Activated gamma-delta T cell (primary cell): ENCODE measurements around the gene LAMA5.
A peak's percentile ranks its signal among the peaks of the same experiment; 100 is the strongest.

Experiments
- DNase-seq: peaks from one replicate; lab custom pipeline; 2025; lab: John Stamatoyannopoulos, UW
- total RNA-seq, 2 donors: gene quantifications; one replicate each; lab custom pipeline; 2026; lab: John Stamatoyannopoulos, UW

Gene LAMA5
- total RNA-seq = 0.67 to 2.3 reads per million in 2 donors

- DNase-seq = no peak
These were observed at the start of gene LAMA5 for GRCh38 chr20:62367136-62367632. LAMA5 (minus strand) TSS chr20:62367312; CDS start chr20:62367245, 67 bp downstream.

GRCh38 chr20:62415354-62416111 is 48.4 kb upstream of the LAMA5 start:
- no peak for DNase-seq

GRCh38 chr20:62413896-62414481 is 46.9 kb upstream of the LAMA5 start:
- no peak for DNase-seq

- DNase-seq = no peak
These were observed 46.0 kb upstream of the LAMA5 start for GRCh38 chr20:62413025-62413570.

- DNase-seq = no peak
These were observed 45.3 kb upstream of the LAMA5 start for GRCh38 chr20:62412194-62413024.

GRCh38 chr20:62411479-62412193 is 44.5 kb upstream of the LAMA5 start:
- DNase-seq = no peak

GRCh38 chr20:62410746-62411478 is 43.8 kb upstream of the LAMA5 start:
- DNase-seq = no peak

- no peak for DNase-seq
These were observed 43.0 kb upstream of the LAMA5 start for GRCh38 chr20:62409931-62410745.

- no peak for DNase-seq
These were observed 42.2 kb upstream of the LAMA5 start for GRCh38 chr20:62409086-62409853.

- no peak for DNase-seq
These were observed 41.5 kb upstream of the LAMA5 start for GRCh38 chr20:62408640-62409039.

GRCh38 chr20:62408055-62408454 is 40.9 kb upstream of the LAMA5 start:
- DNase-seq = no peak

- DNase-seq = peak; percentile 83
These were observed 40.3 kb upstream of the LAMA5 start, which contains the start of gene CABLES2 for GRCh38 chr20:62407221-62407992. CABLES2 (minus strand) TSS chr20:62407285; CDS start chr20:62407276, 9 bp downstream.

GRCh38 chr20:62406635-62407176 is 39.6 kb upstream of the LAMA5 start:
- no peak for DNase-seq

- no peak for DNase-seq
These were observed 38.9 kb upstream of the LAMA5 start for GRCh38 chr20:62405981-62406513.

GRCh38 chr20:62405108-62405980 is 38.2 kb upstream of the LAMA5 start:
- DNase-seq = no peak

GRCh38 chr20:62404761-62405107 is 37.6 kb upstream of the LAMA5 start:
- no peak for DNase-seq
